GM12878 (cell line): ENCODE data around the gene TCF25. TPM values are rescaled to one million over a fixed set of nuclear protein-coding genes. Genes with fewer than 3 reads are reported as not detected.

Experiments used
- ATAC-seq: fragments of 200-7000 bp; cut with Tn5 transposase; 3 replicates; pipeline ENCODE4 v1.9.1; 2020; ENCODE audit warnings: mild to moderate bottlenecking, moderate library complexity
- BruUV-seq: library from RNA; stranded (reverse); fragments of 400-500 nt; replicated peaks from 2 replicates; lab custom pipeline; 2021; lab: Mats Ljungman, UMichigan
- CTCF ChIA-PET: fragments of 300-600 bp; sonication (Branson Sonifier 250); formaldehyde crosslinking; extraction: SDS; loops from one replicate; lab custom pipeline; 2021; ENCODE audit warnings: inconsistent platforms; lab: Yijun Ruan, JAX
- POLR2A ChIA-PET: fragments of 350-600 bp; formaldehyde crosslinking; extraction: SDS; loops from one replicate; lab custom pipeline; 2021; ENCODE audit warnings: inconsistent platforms; lab: Charles Lee
- RAD21 ChIA-PET: fragments of 300-600 bp; sonication (Branson Sonifier 250); formaldehyde crosslinking; loops from one replicate; lab custom pipeline; 2023; ENCODE audit warnings: antibody characterized with exemption; ENCODE audit not compliant: unreplicated experiment; lab: Charles Lee
- SMC1A ChIA-PET: fragments of 300-600 bp; sonication (Branson Sonifier 250); formaldehyde crosslinking; loops from one replicate; lab custom pipeline; 2023; ENCODE audit not compliant: unreplicated experiment, uncharacterized antibody; lab: Charles Lee
- DNase-seq: peaks from one replicate; pipeline ENCODE4 v3.0.0-alpha.2; 2011; ENCODE audit warnings: low read depth, low spot score
- FAIRE-seq: peaks from 3 replicates; lab custom pipeline; 2011; peaks lifted over from hg19 to GRCh38; lab: Jason Lieb, UNC
- H2AFZ ChIP-seq: 2 replicates; pipeline ENCODE4 v1.6.0; 2011; ENCODE audit warnings: low read depth, low read length, control low read depth; ENCODE audit not compliant: control insufficient read depth
- H3K27ac ChIP-seq: 2 replicates; pipeline ENCODE4 v1.5.1; 2011; ENCODE audit warnings: control low read depth; ENCODE audit not compliant: control insufficient read depth, insufficient read depth
- H3K27me3 ChIP-seq, 2 experiments: replicated peaks in 1 of 2; 2 replicates each; pipeline versions ENCODE4 v1.6.0 to v1.6.1; 2011; ENCODE audit warnings: low read length in 1 of 2; ENCODE audit not compliant: control insufficient read depth in 2 of 2, insufficient read depth in 2 of 2
- H3K36me3 ChIP-seq, 2 experiments: 2 replicates each; pipeline ENCODE4 v1.5.1; 2011; ENCODE audit warnings: low read length in 1 of 2; ENCODE audit not compliant: control insufficient read depth in 2 of 2, insufficient read depth in 2 of 2
- H3K4me1 ChIP-seq: 2 replicates; pipeline ENCODE4 v1.6.1; 2011; ENCODE audit warnings: mild to moderate bottlenecking, low read length, moderate library complexity, mixed read lengths; ENCODE audit not compliant: control insufficient read depth, insufficient read depth
- H3K4me2 ChIP-seq: 2 replicates; pipeline ENCODE4 v1.6.0; 2011; ENCODE audit warnings: control low read depth; ENCODE audit not compliant: control insufficient read depth, insufficient read depth
- H3K4me3 ChIP-seq: fragments of 200-600 bp; sonication (generic); 2 replicates; pipeline ENCODE4 v1.5.1; 2016
- H3K79me2 ChIP-seq: 2 replicates; pipeline ENCODE4 v1.6.0; 2011; ENCODE audit warnings: low read length; ENCODE audit not compliant: control insufficient read depth, insufficient read depth
- H3K9ac ChIP-seq: 2 replicates; pipeline ENCODE4 v1.8.0; 2011; ENCODE audit warnings: low read length, control low read depth, mixed read lengths; ENCODE audit not compliant: control insufficient read depth, insufficient read depth
- H3K9me3 ChIP-seq: replicated peaks from 3 replicates; pipeline ENCODE4 v1.5.1; 2011; ENCODE audit warnings: mild to moderate bottlenecking, low read length; ENCODE audit not compliant: control insufficient read depth, insufficient read depth
- H4K20me1 ChIP-seq: 2 replicates; pipeline ENCODE4 v1.6.0; 2011; ENCODE audit not compliant: control insufficient read depth, insufficient read depth
- RCOR1 ChIP-seq: conservative IDR thresholded peaks from 2 replicates; pipeline ENCODE4 v1.6.1; 2012; ENCODE audit warnings: low read depth, low read length, improper control_type of control experiment
- SUZ12 ChIP-seq: fragments of 200-600 bp; sonication (generic); IDR thresholded peaks from one replicate; pipeline ENCODE4 v1.6.1; 2018; ENCODE audit warnings: antibody characterized with exemption, mild to moderate bottlenecking; ENCODE audit not compliant: unreplicated experiment
- ZNF217 ChIP-seq: fragments of 450-650 bp; IDR thresholded peaks from 2 replicates; pipeline ENCODE4 v1.6.1; 2017; ENCODE audit warnings: antibody characterized with exemption, mild to moderate bottlenecking
- WGBS: methylation state at CpG from one replicate; pipeline ENCODE4 v1.1.6; 2016; ENCODE audit warnings: low lambda C conversion rate; ENCODE audit not compliant: insufficient replicate concordance, insufficient coverage; ENCODE audit errors: missing lambda C conversion rate; 5-methylcytosine and 5-hydroxymethylcytosine counted together
- in situ Hi-C: fragments of 300-500 bp; cut with MboI; formaldehyde crosslinking; loops from 9 replicates; pipeline ENCODE4 v1.14.3; 2018; ENCODE audit warnings: mixed read lengths
- intact Hi-C: fragments of 100-400 bp; cut with micrococcal nuclease; formaldehyde crosslinking; loops from one replicate; pipeline ENCODE4 v1.14.2; 2022; ENCODE audit not compliant: unreplicated experiment
- polyA plus RNA-seq, 11 experiments: library from polyadenylated mRNA; depleted of rRNA in 4 of 11; unstranded in 6 of 11; stranded (reverse) in 5 of 11; fragments of >200 nt; fragmentation: Nextera tagmentation in 4 of 11; fragmentation: Illumina TruSeq in 1 of 11; extraction: Ambion mirVana in 4 of 11; extraction: Trizol in 1 of 11; gene quantifications; 1 replicate in 1 of 11; 2 replicates in 10 of 11; pipeline versions ENCODE4 v1.2.1 to v1.2.3, GENCODE V29; 2011 to 2016; ENCODE audit warnings: inconsistent platforms in 2 of 11, missing spikeins in 2 of 11, low read depth in 1 of 11
- total RNA-seq, 4 experiments: library from RNA; depleted of rRNA in 3 of 4; stranded (reverse); fragments of >200 nt in 3 of 4; fragmentation: Illumina TruSeq in 1 of 4; extraction: Trizol in 1 of 4; gene quantifications; 2 replicates each; pipeline versions ENCODE4 v1.2.1 to v1.2.3, GENCODE V29; 2013 to 2021
- TF ChIP-seq, protein P1 (sequence below): IDR thresholded peaks from 2 replicates; pipeline ENCODE4 v1.6.1; 2012; ENCODE audit warnings: mild to moderate bottlenecking, low read depth, low read length

The TCF25 gene
- total and polyA plus RNA-seq, 10 of the 15 experiments (the other 5 are each of a cell fraction or from before 2014, with no cell fraction given) = 8.4 to 130 (median 89.4) TPM

DNA sequence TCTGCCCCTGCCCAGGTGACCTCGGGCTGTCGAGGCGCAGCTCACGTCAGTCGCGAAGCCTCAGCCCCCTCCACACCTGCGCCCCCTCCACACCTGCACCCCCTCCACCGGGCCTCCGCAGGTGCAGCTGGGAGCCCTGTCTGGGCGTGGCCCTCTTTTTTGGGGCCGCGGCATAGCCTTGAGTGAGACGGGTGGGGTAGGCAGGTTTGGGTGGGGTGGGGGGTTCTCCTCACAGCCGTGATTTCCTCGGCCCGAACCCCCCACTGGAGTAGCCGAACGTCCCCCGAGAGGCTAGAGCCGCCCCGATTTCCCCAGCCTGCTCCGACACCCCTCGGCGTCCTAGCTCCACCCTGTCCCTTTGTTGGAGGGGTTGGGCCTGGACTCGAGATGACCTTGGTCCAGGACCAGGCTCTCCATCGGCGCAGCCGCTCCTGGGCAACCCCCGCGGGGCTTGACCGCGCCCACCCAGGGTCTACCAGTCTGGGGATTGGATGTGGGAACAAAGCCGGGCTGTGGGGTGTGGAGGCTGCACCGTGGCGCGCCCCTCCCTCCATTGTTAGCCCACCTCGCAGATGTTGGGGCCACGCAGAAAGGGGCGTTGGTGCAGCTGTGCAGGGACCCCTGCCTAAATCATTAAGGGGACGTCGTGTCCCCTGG, 50.4 kb downstream of the TCF25 start:
- RAD21 ChIA-PET = no interaction called here
- no peaks in the 10 kb centered on the region for H3K79me2 ChIP-seq
- no peaks in the 10 kb centered on the region for H3K9me3 ChIP-seq
- CTCF ChIA-PET = interaction anchor here (0.6 kb wide), 1 partner anchor 38 kb away, joined by 3 read pairs; no protein-coding TSS in a partner anchor
- H3K4me2 ChIP-seq = peak overlapping the region; percentile 74
- H3K4me1 ChIP-seq = no peaks in the 10 kb centered on the region; the same call in 1 of the 2 replicates
- peaks cover 14 to 16% of the 10 kb centered on the region in 2 experiments for H3K27me3 ChIP-seq
- no peaks in the 10 kb centered on the region for H3K36me3 ChIP-seq
- POLR2A ChIA-PET = no interaction called here
- DNase-seq = no peak
- in situ Hi-C loops (no loop called here), intact Hi-C loops (no loop called here)
- SMC1A ChIA-PET = no interaction called here
- no peak overlapping the region for H3K9ac ChIP-seq
- 6% methylated on average over 30 of the region's 41 CpGs for WGBS
- BruUV-seq = no TSS peak
- no peak overlapping the region for H3K4me3 ChIP-seq
- H4K20me1 ChIP-seq = no peaks in the 10 kb centered on the region
- FAIRE-seq = no peak
- H3K27ac ChIP-seq = no peak overlapping the region
- H2AFZ ChIP-seq = no peak overlapping the region
- TF ChIP-seq RCOR1 = no peak
- TF ChIP-seq ZNF217 = no peak
- TF ChIP-seq, protein P1, sequence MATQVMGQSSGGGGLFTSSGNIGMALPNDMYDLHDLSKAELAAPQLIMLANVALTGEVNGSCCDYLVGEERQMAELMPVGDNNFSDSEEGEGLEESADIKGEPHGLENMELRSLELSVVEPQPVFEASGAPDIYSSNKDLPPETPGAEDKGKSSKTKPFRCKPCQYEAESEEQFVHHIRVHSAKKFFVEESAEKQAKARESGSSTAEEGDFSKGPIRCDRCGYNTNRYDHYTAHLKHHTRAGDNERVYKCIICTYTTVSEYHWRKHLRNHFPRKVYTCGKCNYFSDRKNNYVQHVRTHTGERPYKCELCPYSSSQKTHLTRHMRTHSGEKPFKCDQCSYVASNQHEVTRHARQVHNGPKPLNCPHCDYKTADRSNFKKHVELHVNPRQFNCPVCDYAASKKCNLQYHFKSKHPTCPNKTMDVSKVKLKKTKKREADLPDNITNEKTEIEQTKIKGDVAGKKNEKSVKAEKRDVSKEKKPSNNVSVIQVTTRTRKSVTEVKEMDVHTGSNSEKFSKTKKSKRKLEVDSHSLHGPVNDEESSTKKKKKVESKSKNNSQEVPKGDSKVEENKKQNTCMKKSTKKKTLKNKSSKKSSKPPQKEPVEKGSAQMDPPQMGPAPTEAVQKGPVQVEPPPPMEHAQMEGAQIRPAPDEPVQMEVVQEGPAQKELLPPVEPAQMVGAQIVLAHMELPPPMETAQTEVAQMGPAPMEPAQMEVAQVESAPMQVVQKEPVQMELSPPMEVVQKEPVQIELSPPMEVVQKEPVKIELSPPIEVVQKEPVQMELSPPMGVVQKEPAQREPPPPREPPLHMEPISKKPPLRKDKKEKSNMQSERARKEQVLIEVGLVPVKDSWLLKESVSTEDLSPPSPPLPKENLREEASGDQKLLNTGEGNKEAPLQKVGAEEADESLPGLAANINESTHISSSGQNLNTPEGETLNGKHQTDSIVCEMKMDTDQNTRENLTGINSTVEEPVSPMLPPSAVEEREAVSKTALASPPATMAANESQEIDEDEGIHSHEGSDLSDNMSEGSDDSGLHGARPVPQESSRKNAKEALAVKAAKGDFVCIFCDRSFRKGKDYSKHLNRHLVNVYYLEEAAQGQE = no peak
- peak; percentile 26 for TF ChIP-seq SUZ12
- no peak for ATAC-seq
